HepG2 (cell line): Measurements from ENCODE around the gene WDR7. TPM values are rescaled to one million over a fixed set of nuclear protein-coding genes. Genes with fewer than 3 reads are reported as not detected.

Source experiments
- ATAC-seq: fragments of 200-7000 bp; cut with Tn5 transposase; 3 replicates; pipeline ENCODE4 v1.9.1; 2020; ENCODE audit warnings: mild to moderate bottlenecking, moderate library complexity
- BruUV-seq: library from RNA; stranded (reverse); fragments of 400-500 nt; replicated peaks from 2 replicates; lab custom pipeline; 2021; lab: Mats Ljungman, UMichigan
- CTCF ChIA-PET: fragments of 300-600 bp; formaldehyde crosslinking; extraction: SDS; loops from one replicate; lab custom pipeline; 2021; ENCODE audit warnings: low total read pairs, inconsistent platforms, low intra/inter-chr PET ratio; lab: Yijun Ruan, JAX
- POLR2A ChIA-PET: fragments of 350-600 bp; sonication (Branson Sonifier 250); formaldehyde crosslinking; loops from one replicate; lab custom pipeline; 2020; ENCODE audit warnings: antibody characterized with exemption, inconsistent platforms; lab: Yijun Ruan, JAX
- DNase-seq: peaks from one replicate; pipeline ENCODE4 v3.0.0-alpha.2; 2015; ENCODE audit warnings: low spot score
- FAIRE-seq: peaks from 3 replicates; lab custom pipeline; 2011; peaks lifted over from hg19 to GRCh38; lab: Jason Lieb, UNC
- H2AFZ ChIP-seq: one replicate; pipeline ENCODE4 v1.6.1; 2011; ENCODE audit warnings: low read length, inconsistent platforms
- H3K27ac ChIP-seq: fragments of 300-600 bp; 3 replicates; pipeline ENCODE4 v1.8.0; 2011; ENCODE audit warnings: mixed run types, mild to moderate bottlenecking, mixed read lengths, low read length, inconsistent platforms; ENCODE audit not compliant: insufficient read depth; ENCODE audit errors: extremely low read length
- H3K27me3 ChIP-seq, 2 experiments: fragments of 200-600 bp in 1 of 2; 2 replicates in 1 of 2; 3 replicates in 1 of 2; pipeline versions ENCODE4 v1.6.0 to v1.8.0; 2011; ENCODE audit warnings: low read length in 2 of 2, mild to moderate bottlenecking in 2 of 2, moderate library complexity in 2 of 2, inconsistent platforms in 1 of 2; ENCODE audit not compliant: insufficient read depth in 2 of 2, control insufficient read depth in 1 of 2
- H3K36me3 ChIP-seq, 2 experiments: fragments of 200-600 bp in 1 of 2; replicated peaks in 1 of 2; 2 replicates in 1 of 2; 3 replicates in 1 of 2; pipeline versions ENCODE4 v1.5.1 to v1.8.0; 2011; ENCODE audit warnings: low read length in 2 of 2, inconsistent platforms in 1 of 2; ENCODE audit not compliant: insufficient read depth in 2 of 2, control insufficient read depth in 1 of 2
- H3K4me1 ChIP-seq: 2 replicates; pipeline ENCODE4 v1.5.1; 2012; ENCODE audit warnings: low read length, inconsistent platforms; ENCODE audit not compliant: insufficient read depth
- H3K4me2 ChIP-seq: 2 replicates; pipeline ENCODE4 v1.6.0; 2011; ENCODE audit warnings: low read depth, low read length, inconsistent platforms
- H3K4me3 ChIP-seq, 3 experiments: fragments of 200-600 bp in 1 of 3; sonication (generic), shearing (Covaris generic) in 1 of 3; replicated peaks in 1 of 3; 2 replicates each; pipeline ENCODE4 v1.5.1; 2011 to 2016; ENCODE audit warnings: low read length in 3 of 3, inconsistent platforms in 2 of 3, low read depth in 2 of 3, mild to moderate bottlenecking in 2 of 3, control low read depth in 1 of 3, mixed read lengths in 1 of 3; ENCODE audit not compliant: insufficient read depth in 1 of 3
- H3K79me2 ChIP-seq: one replicate; pipeline ENCODE4 v1.6.1; 2011; ENCODE audit warnings: low read length, inconsistent platforms; ENCODE audit not compliant: insufficient read depth
- H3K9ac ChIP-seq: 2 replicates; pipeline ENCODE4 v1.6.0; 2011; ENCODE audit warnings: mild to moderate bottlenecking, low read depth, low read length, inconsistent platforms; ENCODE audit not compliant: insufficient read depth
- H3K9me3 ChIP-seq: 2 replicates; pipeline ENCODE4 v1.5.1; 2012; ENCODE audit warnings: mild to moderate bottlenecking, low read length
- H4K20me1 ChIP-seq: 2 replicates; pipeline ENCODE4 v1.6.0; 2011; ENCODE audit warnings: inconsistent platforms, mild to moderate bottlenecking, low read length, moderate library complexity; ENCODE audit not compliant: insufficient read depth
- GABPB1 ChIP-seq: IDR thresholded peaks from 2 replicates; pipeline ENCODE4 v1.6.1; 2016; ENCODE audit warnings: mild to moderate bottlenecking, missing genetic modification reagents, moderate library complexity, missing compliant biosample characterization
- KAT8 ChIP-seq: IDR thresholded peaks from 2 replicates; pipeline ENCODE4 v1.6.1; 2016; ENCODE audit warnings: missing genetic modification reagents, missing compliant biosample characterization
- MED1 ChIP-seq: sonication (generic); formaldehyde crosslinking; IDR thresholded peaks from 2 replicates; pipeline ENCODE4 v1.4.0; 2020; ENCODE audit warnings: missing genetic modification reagents
- MTA1 ChIP-seq: sonication (generic); formaldehyde crosslinking; IDR thresholded peaks from 2 replicates; pipeline ENCODE4 v1.4.0; 2020; ENCODE audit warnings: missing genetic modification reagents, mild to moderate bottlenecking, borderline replicate concordance
- NR2F6 ChIP-seq, 2 experiments: IDR thresholded peaks; 2 replicates each; pipeline ENCODE4 v1.6.1; 2016; ENCODE audit warnings: antibody characterized with exemption in 1 of 2, mild to moderate bottlenecking in 1 of 2
- ONECUT2 ChIP-seq: sonication (generic); formaldehyde crosslinking; IDR thresholded peaks from 2 replicates; pipeline ENCODE4 v1.4.0; 2020; ENCODE audit warnings: missing genetic modification reagents
- PHF8 ChIP-seq: sonication (generic); formaldehyde crosslinking; IDR thresholded peaks from 2 replicates; pipeline ENCODE4 v1.5.0; 2020; ENCODE audit warnings: missing genetic modification reagents
- POLR2AphosphoS5 ChIP-seq: IDR thresholded peaks from 2 replicates; pipeline ENCODE4 v1.6.1; 2012; ENCODE audit warnings: low read depth, low read length
- SRSF9 ChIP-seq: fragments of 200-400 bp; formaldehyde crosslinking; IDR thresholded peaks from 2 replicates; pipeline ENCODE4 v1.6.1; 2018; ENCODE audit warnings: borderline replicate concordance, mild to moderate bottlenecking, low read depth, low read length; ENCODE audit not compliant: insufficient read depth, poor library complexity, severe bottlenecking
- TBX3 ChIP-seq: fragments of 450-650 bp; IDR thresholded peaks from 2 replicates; pipeline ENCODE4 v1.6.1; 2017; ENCODE audit warnings: antibody characterized with exemption, mild to moderate bottlenecking, inconsistent platforms, borderline replicate concordance
- ZMYM2 ChIP-seq: sonication (generic); formaldehyde crosslinking; IDR thresholded peaks from 2 replicates; pipeline ENCODE4 v1.8.0; 2022; ENCODE audit warnings: mild to moderate bottlenecking, missing genetic modification reagents
- ZNF749 ChIP-seq: sonication (generic); formaldehyde crosslinking; IDR thresholded peaks from 2 replicates; pipeline ENCODE4 v1.8.0; 2022; ENCODE audit warnings: mild to moderate bottlenecking, missing genetic modification reagents, moderate library complexity, borderline replicate concordance
- WGBS: methylation state at CpG from one replicate; pipeline ENCODE4 v1.1.6; 2017; ENCODE audit warnings: low lambda C conversion rate; 5-methylcytosine and 5-hydroxymethylcytosine counted together
- in situ Hi-C: cut with HindIII; loops from 2 replicates; pipeline ENCODE4 v1.10.0; 2017; ENCODE audit warnings: low pct_unique_long_range_greater_than_20kb; ENCODE audit not compliant: extremely low pct_ligation_motif_present
- intact Hi-C: fragments of 100-400 bp; cut with micrococcal nuclease; formaldehyde crosslinking; loops from one replicate; pipeline ENCODE4 v1.10.0; 2022; ENCODE audit not compliant: unreplicated experiment
- polyA plus RNA-seq, 8 experiments: library from polyadenylated mRNA; depleted of rRNA in 3 of 8; stranded (reverse) in 7 of 8; unstranded in 1 of 8; fragments of >200 nt; fragmentation: Illumina TruSeq in 4 of 8; extraction: Trizol in 4 of 8; gene quantifications; 2 replicates each; pipeline versions ENCODE4 v1.2.1 to v1.2.3, GENCODE V29; 2011 to 2016; ENCODE audit warnings: low read depth in 4 of 8, missing spikeins in 1 of 8, mixed read lengths in 1 of 8; ENCODE audit not compliant: insufficient read depth in 1 of 8
- total RNA-seq, 5 experiments: library from RNA; depleted of rRNA; stranded (reverse); fragments of >200 nt; fragmentation: Illumina TruSeq; extraction: Trizol; gene quantifications; 2 replicates each; pipeline ENCODE4 v1.2.3, GENCODE V29; 2016; ENCODE audit warnings: low read depth in 1 of 5
- TF ChIP-seq, protein P1 (sequence below): sonication (generic); formaldehyde crosslinking; conservative IDR thresholded peaks from 2 replicates; pipeline ENCODE4 v1.5.0; 2020; ENCODE audit warnings: missing genetic modification reagents
- TF ChIP-seq, protein P2 (sequence below): sonication (generic); formaldehyde crosslinking; conservative IDR thresholded peaks from 2 replicates; pipeline ENCODE4 v1.4.0; 2020; ENCODE audit warnings: mild to moderate bottlenecking, missing genetic modification reagents, moderate library complexity
- TF ChIP-seq, protein P3 (sequence below): sonication (generic); formaldehyde crosslinking; IDR thresholded peaks from 2 replicates; pipeline ENCODE4 v1.5.1; 2020; ENCODE audit warnings: mild to moderate bottlenecking, missing genetic modification reagents

Gene WDR7
- total and polyA plus RNA-seq, 2 of the 13 experiments (the other 11 are each of a cell fraction or from before 2014, with no cell fraction given), result 2.0 to 7.8 TPM

DNA sequence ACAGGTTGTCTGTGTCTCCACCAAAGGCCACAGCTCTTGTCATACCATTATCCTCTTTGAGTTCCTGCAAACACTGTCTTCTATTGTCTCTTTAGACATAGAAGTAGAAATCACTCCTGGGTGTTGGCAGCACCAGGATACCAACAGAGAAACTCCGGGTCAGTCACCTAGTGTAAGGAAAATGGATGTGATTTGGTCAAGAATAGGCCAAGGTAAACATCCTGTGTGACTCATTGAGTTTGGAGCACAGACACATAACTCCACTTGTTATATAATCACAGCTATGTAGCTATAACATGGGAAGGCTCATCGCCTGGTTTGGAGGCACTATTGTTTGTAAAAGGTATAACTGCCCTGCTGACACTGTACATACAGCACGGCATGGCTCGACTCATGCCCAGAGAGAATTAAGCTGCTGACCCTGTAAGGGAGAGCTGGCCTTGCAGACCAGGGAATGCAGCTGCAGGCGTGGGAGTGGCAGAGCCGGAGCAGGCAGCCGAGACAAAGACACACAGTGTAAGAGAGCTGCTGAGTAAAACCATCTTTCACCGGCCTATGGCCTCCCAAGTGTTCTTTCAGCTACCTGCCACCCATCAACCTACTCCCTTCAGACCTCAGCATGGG lies 9.3 kb upstream of the WDR7 start:
- no peak overlapping the region for H3K27ac ChIP-seq
- intact Hi-C loops, result no loop called here
- no peaks in the 10 kb centered on the region for H3K9me3 ChIP-seq
- DNase-seq (peak; percentile 71), ATAC-seq (no peak), FAIRE-seq (no peak)
- H3K27me3 ChIP-seq, result no peaks in the 10 kb centered on the region; a peak in 1 of 5 replicates
- no peak overlapping the region for H3K4me3 ChIP-seq
- ChIA-PET POLR2A (interaction anchor here (2.1 kb wide), 1 partner anchor 9 kb away, joined by 20 read pairs; the partner anchor contains the start of gene WDR7), CTCF (no interaction called here)
- no peak overlapping the region for H2AFZ ChIP-seq
- peak overlapping the region; percentile 46; the same call in 1 of the 2 replicates for H3K9ac ChIP-seq
- H3K79me2 ChIP-seq, result peaks cover 16% of the 10 kb centered on the region
- 52% methylated on average over 7 of the region's 8 CpGs for WGBS
- no TSS peak for BruUV-seq
- H4K20me1 ChIP-seq, result peaks cover 3% of the 10 kb centered on the region; the same call in 1 of the 2 replicates
- no peaks in the 10 kb centered on the region for H3K36me3 ChIP-seq
- in situ Hi-C loops, result no loop called here
- H3K4me2 ChIP-seq, result no peak overlapping the region; the same call in 1 of the 2 replicates
- peaks cover 21% of the 10 kb centered on the region for H3K4me1 ChIP-seq
- TF ChIP-seq ONECUT2 (CRISPR knock-in tag) (no peak), TBX3 (no peak), KAT8 (CRISPR knock-in tag) (0 out of 2 replicates have a peak, but pooled peaks have one; percentile 22), NR2F6 (IDR thresholded peaks at IDR 0.05) (no peak), NR2F6 (CRISPR knock-in tag; IDR thresholded peaks at IDR 0.05) (peak; percentile 20; the same call in 1 of the 2 replicates), GABPB1 (CRISPR knock-in tag) (peak; percentile 57; the same call in 1 of the 2 replicates), MED1 (peak; percentile 48; the same call in 1 of the 2 replicates), POLR2AphosphoS5 (no peak), SRSF9 (no peak), PHF8 (CRISPR knock-in tag) (no peak), ZMYM2 (peak; percentile 46; the same call in 1 of the 2 replicates), MTA1 (CRISPR knock-in tag) (no peak), ZNF749 (CRISPR knock-in tag) (no peak)
- TF ChIP-seq, protein P1, sequence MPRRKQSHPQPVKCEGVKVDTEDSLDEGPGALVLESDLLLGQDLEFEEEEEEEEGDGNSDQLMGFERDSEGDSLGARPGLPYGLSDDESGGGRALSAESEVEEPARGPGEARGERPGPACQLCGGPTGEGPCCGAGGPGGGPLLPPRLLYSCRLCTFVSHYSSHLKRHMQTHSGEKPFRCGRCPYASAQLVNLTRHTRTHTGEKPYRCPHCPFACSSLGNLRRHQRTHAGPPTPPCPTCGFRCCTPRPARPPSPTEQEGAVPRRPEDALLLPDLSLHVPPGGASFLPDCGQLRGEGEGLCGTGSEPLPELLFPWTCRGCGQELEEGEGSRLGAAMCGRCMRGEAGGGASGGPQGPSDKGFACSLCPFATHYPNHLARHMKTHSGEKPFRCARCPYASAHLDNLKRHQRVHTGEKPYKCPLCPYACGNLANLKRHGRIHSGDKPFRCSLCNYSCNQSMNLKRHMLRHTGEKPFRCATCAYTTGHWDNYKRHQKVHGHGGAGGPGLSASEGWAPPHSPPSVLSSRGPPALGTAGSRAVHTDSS (CRISPR knock-in tag), result no peak
- TF ChIP-seq, protein P2, sequence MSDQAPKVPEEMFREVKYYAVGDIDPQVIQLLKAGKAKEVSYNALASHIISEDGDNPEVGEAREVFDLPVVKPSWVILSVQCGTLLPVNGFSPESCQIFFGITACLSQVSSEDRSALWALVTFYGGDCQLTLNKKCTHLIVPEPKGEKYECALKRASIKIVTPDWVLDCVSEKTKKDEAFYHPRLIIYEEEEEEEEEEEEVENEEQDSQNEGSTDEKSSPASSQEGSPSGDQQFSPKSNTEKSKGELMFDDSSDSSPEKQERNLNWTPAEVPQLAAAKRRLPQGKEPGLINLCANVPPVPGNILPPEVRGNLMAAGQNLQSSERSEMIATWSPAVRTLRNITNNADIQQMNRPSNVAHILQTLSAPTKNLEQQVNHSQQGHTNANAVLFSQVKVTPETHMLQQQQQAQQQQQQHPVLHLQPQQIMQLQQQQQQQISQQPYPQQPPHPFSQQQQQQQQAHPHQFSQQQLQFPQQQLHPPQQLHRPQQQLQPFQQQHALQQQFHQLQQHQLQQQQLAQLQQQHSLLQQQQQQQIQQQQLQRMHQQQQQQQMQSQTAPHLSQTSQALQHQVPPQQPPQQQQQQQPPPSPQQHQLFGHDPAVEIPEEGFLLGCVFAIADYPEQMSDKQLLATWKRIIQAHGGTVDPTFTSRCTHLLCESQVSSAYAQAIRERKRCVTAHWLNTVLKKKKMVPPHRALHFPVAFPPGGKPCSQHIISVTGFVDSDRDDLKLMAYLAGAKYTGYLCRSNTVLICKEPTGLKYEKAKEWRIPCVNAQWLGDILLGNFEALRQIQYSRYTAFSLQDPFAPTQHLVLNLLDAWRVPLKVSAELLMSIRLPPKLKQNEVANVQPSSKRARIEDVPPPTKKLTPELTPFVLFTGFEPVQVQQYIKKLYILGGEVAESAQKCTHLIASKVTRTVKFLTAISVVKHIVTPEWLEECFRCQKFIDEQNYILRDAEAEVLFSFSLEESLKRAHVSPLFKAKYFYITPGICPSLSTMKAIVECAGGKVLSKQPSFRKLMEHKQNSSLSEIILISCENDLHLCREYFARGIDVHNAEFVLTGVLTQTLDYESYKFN (CRISPR knock-in tag), result 0 out of 2 replicates have a peak, but pooled peaks have one; percentile 19
- TF ChIP-seq, protein P3, sequence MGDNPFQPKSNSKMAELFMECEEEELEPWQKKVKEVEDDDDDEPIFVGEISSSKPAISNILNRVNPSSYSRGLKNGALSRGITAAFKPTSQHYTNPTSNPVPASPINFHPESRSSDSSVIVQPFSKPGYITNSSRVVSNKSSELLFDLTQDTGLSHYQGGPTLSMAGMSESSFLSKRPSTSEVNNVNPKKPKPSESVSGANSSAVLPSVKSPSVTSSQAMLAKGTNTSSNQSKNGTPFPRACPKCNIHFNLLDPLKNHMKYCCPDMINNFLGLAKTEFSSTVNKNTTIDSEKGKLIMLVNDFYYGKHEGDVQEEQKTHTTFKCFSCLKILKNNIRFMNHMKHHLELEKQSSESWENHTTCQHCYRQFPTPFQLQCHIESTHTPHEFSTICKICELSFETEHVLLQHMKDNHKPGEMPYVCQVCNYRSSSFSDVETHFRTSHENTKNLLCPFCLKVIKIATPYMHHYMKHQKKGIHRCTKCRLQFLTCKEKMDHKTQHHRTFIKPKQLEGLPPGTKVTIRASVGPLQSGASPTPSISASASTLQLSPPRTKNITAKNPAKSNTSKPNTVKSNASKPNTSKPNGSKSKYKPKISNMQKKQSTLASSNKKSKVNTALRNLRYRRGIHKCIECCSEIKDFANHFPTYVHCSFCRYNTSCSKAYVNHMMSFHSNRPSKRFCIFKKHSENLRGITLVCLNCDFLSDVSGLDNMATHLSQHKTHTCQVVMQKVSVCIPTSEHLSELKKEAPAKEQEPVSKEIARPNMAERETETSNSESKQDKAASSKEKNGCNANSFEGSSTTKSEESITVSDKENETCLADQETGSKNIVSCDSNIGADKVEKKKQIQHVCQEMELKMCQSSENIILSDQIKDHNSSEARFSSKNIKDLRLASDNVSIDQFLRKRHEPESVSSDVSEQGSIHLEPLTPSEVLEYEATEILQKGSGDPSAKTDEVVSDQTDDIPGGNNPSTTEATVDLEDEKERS, result no peak
